UCSD-AML1 (cell line): Measurements from ENCODE around the gene ME1.
"Not testable (repeated sequence)": the region's sequence is repeated elsewhere in the genome, so short reads cannot be mapped to it uniquely, and the experiment has no call there.

Experiments used
- DNase-seq: peaks from one replicate; lab custom pipeline; 2025; ENCODE audit not compliant: unreplicated experiment; lab: John Stamatoyannopoulos, UW

Gene ME1

GRCh38 chr6:83432636-83433035 is 1.8 kb upstream of the ME1 start:
- no peak for DNase-seq

DNA sequence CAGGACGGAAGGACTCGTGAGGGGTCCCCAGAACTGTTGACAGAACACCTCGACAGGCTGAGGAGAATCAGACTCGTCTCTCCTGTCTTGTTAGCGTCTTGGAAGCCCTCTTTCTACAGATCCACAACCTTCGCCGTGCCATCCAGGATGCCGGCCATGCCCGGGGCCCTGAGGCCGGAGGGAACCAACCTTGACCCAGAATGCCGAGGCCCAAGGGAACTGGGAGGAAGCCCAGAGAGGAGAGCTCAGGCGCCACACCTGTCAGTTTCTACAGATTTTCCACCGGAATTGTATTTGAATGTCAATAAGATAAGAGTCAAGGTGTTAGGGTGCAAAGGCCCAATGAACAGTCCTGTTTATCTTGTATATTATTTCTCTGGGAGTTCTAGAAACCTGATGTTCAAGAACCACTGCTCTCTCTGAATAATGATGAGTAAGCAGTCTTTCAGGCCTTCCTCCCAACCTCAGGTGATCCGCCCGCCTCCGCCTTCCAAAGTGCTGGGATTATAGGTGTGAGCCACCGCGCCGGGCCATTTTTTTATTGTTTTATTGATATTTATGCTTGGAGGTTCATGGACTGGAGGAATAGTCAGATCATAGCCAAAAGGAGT is 799 bp upstream of the ME1 start:
- DNase-seq, result no peak

DNA sequence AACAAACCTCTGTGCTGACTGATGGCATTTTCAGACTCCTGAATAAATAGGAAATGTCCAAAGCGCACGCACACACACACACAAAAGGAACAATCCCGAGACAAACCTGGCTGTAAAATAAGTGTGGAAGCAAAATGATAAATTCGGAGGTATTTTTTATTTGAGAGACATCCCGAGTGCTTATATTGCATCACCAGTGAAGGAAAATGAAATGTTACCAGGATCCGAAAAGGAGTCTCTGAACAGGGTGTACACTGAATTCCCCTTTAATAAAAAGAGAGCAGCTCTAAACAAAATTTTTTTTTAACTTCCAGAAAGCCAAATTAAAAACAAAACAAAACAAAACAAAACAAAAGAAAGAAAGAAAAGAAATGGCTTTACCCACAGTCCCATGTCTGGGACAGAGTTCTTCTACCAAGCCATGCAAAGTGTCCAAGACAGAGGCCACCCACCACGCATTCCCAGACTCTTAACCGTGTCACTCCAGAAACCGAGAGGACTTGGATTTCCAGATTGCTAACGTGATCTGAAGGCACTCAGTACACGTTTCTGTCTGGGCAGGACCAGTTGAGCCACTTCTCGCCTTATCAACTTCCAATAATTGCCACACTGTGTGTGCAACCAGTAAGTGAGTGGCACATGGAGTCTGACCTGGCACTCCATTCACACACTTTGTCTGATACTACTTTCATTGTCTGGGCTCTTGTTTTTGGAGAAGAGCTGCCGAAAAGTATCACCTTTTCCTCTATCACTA is 817 bp downstream of the ME1 start:
- peak; percentile 37 for DNase-seq

GRCh38 chr6:83429269-83429668 is 1.6 kb downstream of the ME1 start:
- DNase-seq, result no peak

DNA sequence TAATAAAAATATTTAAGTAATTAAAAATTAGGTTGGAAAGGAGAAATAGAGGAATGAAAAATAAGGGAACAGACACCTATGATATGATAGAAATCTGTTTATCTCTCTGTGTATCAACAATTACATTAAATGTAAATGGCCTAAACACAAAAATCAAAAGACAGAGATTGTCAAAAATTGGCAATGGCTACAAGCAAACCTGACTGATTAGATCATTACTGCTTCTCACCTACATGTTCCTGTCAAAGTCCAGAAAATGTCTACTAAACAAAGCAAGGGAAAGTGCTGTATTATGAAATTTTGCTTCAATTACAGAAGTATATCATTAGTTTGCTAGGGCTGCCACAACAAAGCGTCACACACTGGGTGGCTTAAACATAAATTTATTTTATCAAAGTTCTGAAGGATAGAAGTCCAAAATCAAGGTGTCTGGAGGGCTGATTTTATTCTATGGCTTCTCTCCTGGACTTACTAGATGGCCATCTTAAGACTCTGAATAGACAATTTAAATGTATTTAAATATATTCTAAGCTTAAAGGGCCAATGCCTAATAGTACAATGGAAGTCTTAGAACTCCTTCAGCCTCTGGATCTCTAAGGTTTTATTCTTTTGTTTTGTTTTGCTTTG is 6.3 kb downstream of the ME1 start:
- no peak for DNase-seq

DNA sequence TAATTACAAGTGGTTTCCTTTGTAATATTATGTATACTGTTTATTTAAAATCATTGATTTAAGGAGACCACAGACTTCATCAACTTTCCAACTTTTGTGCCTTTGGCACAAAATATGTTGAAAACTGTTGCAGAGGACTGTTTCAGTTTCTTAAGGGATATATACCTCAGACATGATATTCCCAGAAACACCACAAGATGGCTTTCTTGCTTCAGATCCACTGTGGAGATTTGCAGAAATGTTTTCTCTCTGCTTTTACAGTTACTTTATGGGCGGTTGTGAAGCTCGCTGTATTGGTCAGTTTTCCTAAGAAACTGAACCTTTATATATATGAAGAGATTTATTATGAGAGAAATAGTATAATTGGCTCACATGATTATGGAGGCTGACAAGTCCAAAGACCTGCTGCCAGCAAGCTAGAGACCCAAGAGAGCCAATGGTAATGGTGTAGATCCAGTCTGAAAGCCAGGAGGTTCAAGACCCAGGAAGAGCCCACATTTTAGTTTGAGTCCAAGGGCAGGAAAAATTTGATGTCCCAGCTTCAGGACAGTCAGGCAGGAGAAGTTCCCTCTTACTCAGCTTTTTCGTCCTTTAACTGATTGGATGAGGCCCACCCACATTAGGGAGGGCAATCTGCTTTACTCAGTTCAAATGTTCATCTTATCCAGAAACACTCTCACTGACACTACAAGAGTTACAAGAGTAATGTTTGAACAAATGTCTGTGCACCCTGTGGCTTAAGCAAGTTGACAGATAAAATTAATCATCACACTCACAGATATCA is 12.8 kb downstream of the ME1 start:
- DNase-seq, result peak; percentile 8

- DNase-seq, result no peak
Observed at GRCh38 chr6:83413068-83413467, 17.8 kb downstream of the ME1 start.

DNA sequence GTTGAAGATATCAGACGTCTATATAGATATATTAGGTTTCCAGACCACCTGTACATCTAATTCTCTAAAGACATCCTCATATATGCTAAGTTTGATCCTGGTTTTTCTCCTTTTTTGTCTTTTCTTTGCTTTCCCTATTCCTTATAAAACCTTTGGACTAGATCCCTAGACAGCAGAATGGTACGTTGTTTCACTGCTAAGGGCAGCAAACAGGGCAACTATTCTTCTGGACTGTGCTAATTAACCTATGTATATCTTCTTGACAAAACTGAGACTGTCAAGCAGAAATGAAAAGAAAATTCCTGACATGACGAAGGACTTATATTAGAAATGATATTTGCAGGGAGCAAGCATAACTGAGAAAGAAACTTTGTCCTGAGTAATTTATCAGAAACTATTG is 19.1 kb downstream of the ME1 start:
- no peak for DNase-seq

GRCh38 chr6:83403191-83403590 is 27.7 kb downstream of the ME1 start:
- no peak for DNase-seq

- no peak for DNase-seq
Observed at GRCh38 chr6:83389606-83390005, 41.2 kb downstream of the ME1 start.

- DNase-seq, result no peak
Observed at GRCh38 chr6:83385473-83385872, 45.4 kb downstream of the ME1 start.

DNA sequence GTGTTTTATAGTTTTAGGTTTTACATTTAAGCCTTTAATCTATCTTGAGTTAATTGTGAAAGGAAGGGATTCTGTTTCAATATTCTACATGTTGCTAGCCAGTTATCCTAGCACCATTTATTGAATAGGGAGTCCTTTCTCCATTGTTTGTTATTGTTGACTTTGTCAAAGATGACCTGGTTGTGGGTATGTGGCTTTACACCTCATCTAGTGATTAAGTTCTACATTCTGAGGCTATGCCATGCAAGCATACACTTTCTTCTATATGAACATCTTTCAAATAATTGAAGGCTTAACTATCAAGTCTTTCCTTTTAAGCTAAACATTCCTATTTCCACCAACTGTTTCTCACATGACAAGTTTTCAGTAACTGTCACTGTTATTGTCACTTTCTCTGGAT is 46.1 kb downstream of the ME1 start:
- DNase-seq, result no peak

DNA sequence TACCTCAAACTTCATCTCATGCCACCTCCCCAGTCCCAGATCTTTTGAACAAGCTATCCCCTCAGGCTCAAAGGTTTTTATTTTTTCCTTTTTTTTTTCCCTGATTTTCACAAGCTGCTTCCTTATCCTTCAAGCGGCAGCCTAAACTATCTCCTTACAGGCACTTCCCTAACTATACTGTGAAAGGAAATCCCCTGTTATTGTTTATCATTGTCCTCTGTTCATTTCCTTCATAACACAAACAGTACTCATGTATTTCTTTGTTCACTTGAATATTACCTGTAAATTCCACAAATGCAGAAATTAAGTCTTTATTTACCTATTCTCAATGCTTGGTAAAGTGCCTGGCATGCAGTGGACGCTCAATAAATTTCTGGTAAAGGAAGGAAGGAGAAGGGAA is 48.9 kb downstream of the ME1 start:
- DNase-seq, result no peak

DNA sequence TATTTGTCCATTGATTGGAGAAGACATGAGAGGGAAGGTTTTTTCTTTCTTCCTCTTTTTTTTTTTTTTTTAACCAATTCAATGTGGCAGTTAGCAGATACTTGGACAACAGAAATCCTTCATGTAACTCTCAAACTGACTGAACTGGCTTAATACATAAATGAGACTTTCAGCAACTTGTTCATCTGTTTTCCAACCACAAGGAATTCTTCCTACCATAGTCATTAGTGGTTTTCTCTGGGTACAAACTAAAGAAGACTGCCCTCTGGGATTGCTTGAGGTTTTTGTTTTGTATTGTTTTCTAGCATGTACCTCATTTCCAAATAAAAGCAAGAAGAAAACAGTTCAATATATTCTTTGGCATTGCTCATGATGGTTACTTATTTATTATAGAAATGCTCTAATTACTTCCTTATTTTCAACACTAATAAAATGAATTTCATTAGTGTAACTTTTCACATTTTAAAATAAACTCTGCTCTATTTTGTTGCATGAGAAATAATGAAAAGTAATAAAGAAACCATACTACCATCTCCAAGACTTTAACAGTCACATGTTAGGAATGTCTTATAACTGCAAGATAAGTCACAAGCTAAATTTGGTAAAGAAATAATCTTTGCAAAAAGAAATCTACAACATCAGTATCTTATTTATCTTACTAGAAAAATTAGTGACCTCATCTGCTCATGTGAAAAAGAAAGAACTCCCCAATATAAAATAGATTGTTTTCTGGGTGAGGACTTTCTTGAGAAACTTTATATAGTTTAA is 52.0 kb downstream of the ME1 start:
- DNase-seq, result no peak

GRCh38 chr6:83371423-83371822 is 59.4 kb downstream of the ME1 start:
- DNase-seq, result no peak

DNA sequence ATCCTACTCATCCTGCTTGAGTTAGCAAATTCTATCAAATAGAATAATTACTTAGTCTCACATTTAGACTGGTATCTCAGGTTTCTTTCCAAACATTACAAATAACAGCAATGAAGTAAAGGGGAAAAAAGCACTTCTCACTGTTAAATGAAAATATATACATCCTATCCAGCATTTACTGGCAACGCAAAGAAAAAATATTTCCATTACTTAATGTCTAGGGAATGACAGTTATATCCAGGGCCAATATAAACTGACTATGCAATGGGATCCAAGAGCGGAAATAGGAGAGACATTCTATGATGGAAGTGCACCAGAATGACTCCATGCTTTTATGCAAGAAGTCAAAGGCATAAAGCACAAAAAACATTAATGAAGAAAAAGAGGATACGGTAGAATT is 60.3 kb downstream of the ME1 start:
- DNase-seq, result no peak

DNA sequence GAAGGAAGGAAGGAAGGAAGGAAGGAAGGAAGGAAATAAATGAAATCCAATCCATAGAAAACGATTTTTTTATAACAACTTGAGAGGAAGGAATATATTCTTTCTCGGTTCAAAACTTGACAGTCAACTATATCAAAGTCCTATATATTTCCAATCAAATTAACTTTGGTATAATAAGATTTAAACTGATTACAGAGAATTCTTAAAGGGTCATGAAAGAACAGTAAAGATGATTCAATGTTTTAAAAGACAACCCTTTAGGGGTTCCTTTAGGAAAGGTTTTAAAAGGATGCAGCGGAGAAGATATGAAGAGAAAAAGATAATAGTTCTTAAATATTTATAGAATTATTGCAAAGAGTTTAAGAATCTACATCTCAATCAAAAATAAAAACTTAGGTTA is 61.2 kb downstream of the ME1 start:
- no peak for DNase-seq

- DNase-seq, result no peak
Observed at GRCh38 chr6:83368577-83368976, 62.3 kb downstream of the ME1 start.

DNA sequence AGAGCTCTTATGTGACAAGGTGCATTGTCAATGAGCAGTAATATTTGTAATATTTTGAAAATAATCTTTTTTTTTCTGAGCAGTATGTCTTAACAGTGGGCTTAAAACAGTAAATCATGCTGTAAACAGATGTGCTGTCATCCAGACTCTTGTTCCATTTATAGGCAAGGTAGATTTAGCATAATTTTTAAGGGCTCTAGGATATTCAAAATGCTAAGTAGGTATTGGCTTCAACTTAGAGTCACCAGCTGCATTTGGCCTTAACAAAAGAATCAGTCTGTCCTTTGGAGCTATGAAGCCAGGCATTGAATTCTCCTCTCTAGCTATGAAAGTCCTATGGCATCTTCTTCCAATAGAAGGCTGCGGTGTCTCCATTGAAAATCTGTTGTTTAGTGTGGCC is 63.7 kb downstream of the ME1 start:
- no peak for DNase-seq

- DNase-seq, result no peak
Observed at GRCh38 chr6:83365931-83366330, 64.9 kb downstream of the ME1 start.

DNA sequence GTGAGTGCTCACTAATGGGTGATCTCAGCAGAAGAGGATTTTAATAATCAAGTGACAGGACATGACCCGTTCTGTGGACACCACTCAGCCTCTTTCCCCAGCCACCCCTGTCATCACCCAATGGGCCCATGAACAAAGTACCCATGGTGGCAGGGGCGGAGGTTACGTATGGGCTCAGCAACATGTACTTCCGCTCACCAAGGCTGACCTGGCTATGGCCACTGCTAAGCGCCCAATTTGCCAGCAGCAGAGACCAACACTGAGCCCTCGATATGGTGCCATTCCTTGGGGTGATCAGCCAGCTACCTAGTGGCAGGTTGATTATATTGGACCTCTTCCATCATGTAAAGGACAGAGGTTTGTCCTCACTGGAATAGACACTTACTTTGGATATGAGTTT is 68.5 kb downstream of the ME1 start:
- not testable (repeated sequence) for DNase-seq
